Measurements from ENCODE around the gene ZNF230. TPM values are rescaled to one million over a fixed set of nuclear protein-coding genes. Genes with fewer than 3 reads are reported as not detected.

Gene ZNF230
- total and polyA plus RNA-seq, 2 donors (not counting 3 experiments of a cell fraction or from before 2014, with no cell fraction given), result 1.4 to 2.9 TPM

DNA sequence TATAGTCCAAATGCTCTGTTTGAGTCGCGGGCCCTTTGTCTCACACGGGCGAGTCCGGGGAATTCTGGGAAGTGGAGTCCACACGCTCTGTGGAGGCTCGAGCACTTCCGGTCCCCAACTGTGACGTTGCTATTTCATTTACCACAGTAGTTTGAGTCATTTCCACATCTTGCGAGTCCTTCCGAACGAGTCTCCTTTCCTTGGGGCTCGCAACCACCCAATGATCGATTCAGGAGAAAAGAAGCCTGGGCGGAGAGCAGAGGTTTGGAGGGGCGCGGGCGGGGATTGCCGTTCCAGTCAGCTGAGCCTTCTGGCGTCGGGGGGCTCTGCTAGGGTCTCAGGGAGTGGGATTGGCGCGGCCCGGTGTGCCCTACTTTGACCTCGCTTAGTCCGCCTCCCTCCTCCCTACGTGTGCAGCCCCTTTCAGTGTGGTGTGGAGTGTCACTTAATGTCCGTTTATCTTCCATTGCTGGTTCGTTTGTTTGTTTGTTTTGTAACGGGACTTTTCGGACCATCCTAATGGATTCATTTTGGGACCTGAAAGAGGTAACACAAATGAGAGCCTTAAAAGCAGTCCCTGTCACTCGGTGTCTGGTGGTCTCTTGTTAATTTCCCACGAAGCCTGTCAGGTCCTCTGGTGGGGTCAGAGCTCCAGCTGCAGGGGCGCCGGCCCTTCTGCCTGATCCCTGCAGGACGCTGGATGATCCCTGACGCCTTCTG, 22.6 kb downstream of the ZNF230 start, which contains the start of gene ZNF222:
Gene ZNF222, plus strand, starts transcription at position 163 of the 720 bp plus-strand sequence. Its CDS starts 58 bp downstream, at position 221.
- intact Hi-C loops (cut with micrococcal nuclease), result loop anchor here (1.0 to 2.0 kb wide), 4 partner anchors 23 to 88 kb away; partner anchors contain the start of genes ZNF221, ZNF225 and ZNF230
- DNase-seq (ENCODE audit: low read depth, low spot score) (peak; percentile 88), FAIRE-seq (peak; percentile 85)
- Histone ChIP-seq H3K4me3 (replicated peaks in 1 of 3; ENCODE audit: insufficient read depth in 1 of 3, low read depth in 1 of 3, low read length in 3 of 3) (peak within 1 kb of the TSS; percentile 76 to 91 (median 88)), H2AFZ (ENCODE audit: low read depth, low read length) (peak within 1 kb of the TSS; percentile 99), H3K9ac (replicated peaks; ENCODE audit: extremely low read depth, insufficient read depth, low read length) (peak within 1 kb of the TSS; percentile 81), H4K20me1 (replicated peaks; ENCODE audit: control insufficient read depth, extremely low read depth, insufficient read depth, low read length) (no peaks in the 10 kb centered on the region), H3K9me1 (replicated peaks; ENCODE audit: control insufficient read depth, extremely low read depth, insufficient read depth, low read length) (no peaks in the 10 kb centered on the region), H3K9me3 (replicated peaks; ENCODE audit: control insufficient read depth, insufficient read depth, low read length) (no peaks in the 10 kb centered on the region), H3K36me3 (ENCODE audit: control insufficient read depth in 2 of 2, extremely low read depth in 1 of 2, insufficient read depth in 2 of 2, low read length in 2 of 2) (peaks cover 6 to 11% of the 10 kb centered on the region in 2 experiments), H3K27me3 (ENCODE audit: control insufficient read depth in 2 of 2, insufficient read depth in 2 of 2, low read length in 2 of 2) (peaks cover 2 to 3% of the 10 kb centered on the region in 2 experiments), H3K79me2 (ENCODE audit: control insufficient read depth, insufficient read depth, low read length) (no peaks in the 10 kb centered on the region), H3K27ac (ENCODE audit: insufficient read depth, low read depth, low read length) (peak within 1 kb of the TSS; percentile 70), H3K4me1 (ENCODE audit: control insufficient read depth, extremely low read depth, insufficient read depth, low read length) (no peaks in the 10 kb centered on the region), H3K4me2 (ENCODE audit: insufficient read depth, low read length) (peak within 1 kb of the TSS; percentile 93)
- ChIA-PET CTCF (no interaction called here), POLR2A (interaction anchor here (0.6 kb wide), 1 partner anchor 143 kb away, joined by 12 read pairs; no protein-coding TSS in a partner anchor)
- dilution Hi-C loops (cut with MboI; ENCODE audit: extremely low pct_ligation_motif_present, low sequenced_read_pairs), result no loop called here
- TF ChIP-seq FOS (IDR thresholded peaks at IDR 0.05; ENCODE audit: borderline replicate concordance, insufficient read depth, low read length), result peak; percentile 43
- TF ChIP-seq POLR2A (IDR thresholded peaks at IDR 0.05; ENCODE audit: low read depth, low read length), result peak; percentile 61
- no peak for TF ChIP-seq JUN (IDR thresholded peaks at IDR 0.05; ENCODE audit: borderline replicate concordance, insufficient read depth, insufficient read length, low read depth)
- BruUV-seq (replicated peaks), result TSS peak; percentile 70

DNA sequence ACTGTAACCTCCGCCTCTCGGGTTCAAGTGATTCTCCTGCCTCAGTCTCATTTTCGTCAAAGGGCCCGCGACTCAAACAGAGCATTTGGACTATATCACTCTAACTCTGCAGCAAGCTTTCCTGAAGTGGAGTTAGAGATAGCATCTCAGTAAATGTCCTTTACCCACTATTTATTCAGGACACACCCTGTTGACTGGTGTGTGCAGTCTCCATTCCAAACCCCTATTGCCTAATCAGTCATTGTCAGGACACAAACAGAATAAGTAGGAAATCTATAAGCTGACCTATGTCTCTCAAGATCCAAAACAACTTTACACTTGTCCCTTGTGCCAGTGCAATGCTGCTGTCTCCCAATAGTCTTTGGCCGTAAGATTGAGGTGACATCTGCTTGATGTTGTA, 23.9 kb downstream of the ZNF230 start:
- no peaks in the 10 kb centered on the region for H4K20me1 ChIP-seq (replicated peaks; ENCODE audit: control insufficient read depth, extremely low read depth, insufficient read depth, low read length)
- no peaks in the 10 kb centered on the region for H3K79me2 ChIP-seq (ENCODE audit: control insufficient read depth, insufficient read depth, low read length)
- no peak overlapping the region for H3K9ac ChIP-seq (replicated peaks; ENCODE audit: extremely low read depth, insufficient read depth, low read length)
- DNase-seq (ENCODE audit: low read depth, low spot score) (no peak), FAIRE-seq (no peak)
- H3K27ac ChIP-seq (ENCODE audit: insufficient read depth, low read depth, low read length), result no peak overlapping the region
- no TSS peak for BruUV-seq (replicated peaks)
- no peak overlapping the region for H2AFZ ChIP-seq (ENCODE audit: low read depth, low read length)
- dilution Hi-C loops (cut with MboI; ENCODE audit: extremely low pct_ligation_motif_present, low sequenced_read_pairs) (no loop called here), intact Hi-C loops (cut with micrococcal nuclease) (no loop called here)
- H3K9me1 ChIP-seq (replicated peaks; ENCODE audit: control insufficient read depth, extremely low read depth, insufficient read depth, low read length), result no peaks in the 10 kb centered on the region
- H3K4me2 ChIP-seq (ENCODE audit: insufficient read depth, low read length), result no peak overlapping the region
- no peak for TF ChIP-seq POLR2A (IDR thresholded peaks at IDR 0.05; ENCODE audit: low read depth, low read length)
- no peak for TF ChIP-seq POLR2AphosphoS5 (IDR thresholded peaks at IDR 0.05; ENCODE audit: insufficient read depth, low read depth, low read length)
- TF ChIP-seq, protein P1, sequence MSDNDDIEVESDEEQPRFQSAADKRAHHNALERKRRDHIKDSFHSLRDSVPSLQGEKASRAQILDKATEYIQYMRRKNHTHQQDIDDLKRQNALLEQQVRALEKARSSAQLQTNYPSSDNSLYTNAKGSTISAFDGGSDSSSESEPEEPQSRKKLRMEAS (IDR thresholded peaks at IDR 0.05; ENCODE audit: insufficient read depth, insufficient read length), result no peak
- no peak for TF ChIP-seq GATA2 (IDR thresholded peaks at IDR 0.05; ENCODE audit: insufficient read depth, insufficient read length, low read depth, low read length)
- TF ChIP-seq FOS (IDR thresholded peaks at IDR 0.05; ENCODE audit: borderline replicate concordance, insufficient read depth, low read length), result no peak
- TF ChIP-seq, protein P2, sequence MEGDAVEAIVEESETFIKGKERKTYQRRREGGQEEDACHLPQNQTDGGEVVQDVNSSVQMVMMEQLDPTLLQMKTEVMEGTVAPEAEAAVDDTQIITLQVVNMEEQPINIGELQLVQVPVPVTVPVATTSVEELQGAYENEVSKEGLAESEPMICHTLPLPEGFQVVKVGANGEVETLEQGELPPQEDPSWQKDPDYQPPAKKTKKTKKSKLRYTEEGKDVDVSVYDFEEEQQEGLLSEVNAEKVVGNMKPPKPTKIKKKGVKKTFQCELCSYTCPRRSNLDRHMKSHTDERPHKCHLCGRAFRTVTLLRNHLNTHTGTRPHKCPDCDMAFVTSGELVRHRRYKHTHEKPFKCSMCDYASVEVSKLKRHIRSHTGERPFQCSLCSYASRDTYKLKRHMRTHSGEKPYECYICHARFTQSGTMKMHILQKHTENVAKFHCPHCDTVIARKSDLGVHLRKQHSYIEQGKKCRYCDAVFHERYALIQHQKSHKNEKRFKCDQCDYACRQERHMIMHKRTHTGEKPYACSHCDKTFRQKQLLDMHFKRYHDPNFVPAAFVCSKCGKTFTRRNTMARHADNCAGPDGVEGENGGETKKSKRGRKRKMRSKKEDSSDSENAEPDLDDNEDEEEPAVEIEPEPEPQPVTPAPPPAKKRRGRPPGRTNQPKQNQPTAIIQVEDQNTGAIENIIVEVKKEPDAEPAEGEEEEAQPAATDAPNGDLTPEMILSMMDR (IDR thresholded peaks at IDR 0.05; ENCODE audit: extremely low read depth in 1 of 2, insufficient read depth in 1 of 2, low read depth in 1 of 2, low read length in 2 of 2), result no peak
- TF ChIP-seq MYC (IDR thresholded peaks at IDR 0.05; ENCODE audit: low read depth, low read length), result no peak
- TF ChIP-seq EZH2 (IDR thresholded peaks at IDR 0.05; ENCODE audit: borderline replicate concordance, low read depth, low read length, severe bottlenecking), result no peak
- no peak for TF ChIP-seq JUN (IDR thresholded peaks at IDR 0.05; ENCODE audit: borderline replicate concordance, insufficient read depth, insufficient read length, low read depth)
- no peaks in the 10 kb centered on the region for H3K27me3 ChIP-seq (ENCODE audit: control insufficient read depth in 2 of 2, insufficient read depth in 2 of 2, low read length in 2 of 2)
- POLR2A ChIA-PET, result no interaction called here
- no peaks in the 10 kb centered on the region for H3K4me1 ChIP-seq (ENCODE audit: control insufficient read depth, extremely low read depth, insufficient read depth, low read length)
- CTCF ChIA-PET, result no interaction called here
- H3K9me3 ChIP-seq (replicated peaks; ENCODE audit: control insufficient read depth, insufficient read depth, low read length), result peaks cover under 1% of the 10 kb centered on the region
- H3K36me3 ChIP-seq (ENCODE audit: control insufficient read depth in 2 of 2, extremely low read depth in 1 of 2, insufficient read depth in 2 of 2, low read length in 2 of 2), result peaks cover 6 to 11% of the 10 kb centered on the region in 2 experiments
- H3K4me3 ChIP-seq (replicated peaks in 1 of 3; ENCODE audit: insufficient read depth in 1 of 3, low read depth in 1 of 3, low read length in 3 of 3), result no peak overlapping the region

All from endothelial cell of umbilical vein (primary cell).